GM21717 (cell line): ENCODE results near the gene NFASC.

Source experiments
- ATAC-seq: cut with Tn5 transposase; IDR thresholded peaks from one replicate; pipeline ENCODE4 v1.9.1; 2021; ENCODE audit warnings: mild to moderate bottlenecking, moderate library complexity; ENCODE audit not compliant: unreplicated experiment

NFASC gene

DNA sequence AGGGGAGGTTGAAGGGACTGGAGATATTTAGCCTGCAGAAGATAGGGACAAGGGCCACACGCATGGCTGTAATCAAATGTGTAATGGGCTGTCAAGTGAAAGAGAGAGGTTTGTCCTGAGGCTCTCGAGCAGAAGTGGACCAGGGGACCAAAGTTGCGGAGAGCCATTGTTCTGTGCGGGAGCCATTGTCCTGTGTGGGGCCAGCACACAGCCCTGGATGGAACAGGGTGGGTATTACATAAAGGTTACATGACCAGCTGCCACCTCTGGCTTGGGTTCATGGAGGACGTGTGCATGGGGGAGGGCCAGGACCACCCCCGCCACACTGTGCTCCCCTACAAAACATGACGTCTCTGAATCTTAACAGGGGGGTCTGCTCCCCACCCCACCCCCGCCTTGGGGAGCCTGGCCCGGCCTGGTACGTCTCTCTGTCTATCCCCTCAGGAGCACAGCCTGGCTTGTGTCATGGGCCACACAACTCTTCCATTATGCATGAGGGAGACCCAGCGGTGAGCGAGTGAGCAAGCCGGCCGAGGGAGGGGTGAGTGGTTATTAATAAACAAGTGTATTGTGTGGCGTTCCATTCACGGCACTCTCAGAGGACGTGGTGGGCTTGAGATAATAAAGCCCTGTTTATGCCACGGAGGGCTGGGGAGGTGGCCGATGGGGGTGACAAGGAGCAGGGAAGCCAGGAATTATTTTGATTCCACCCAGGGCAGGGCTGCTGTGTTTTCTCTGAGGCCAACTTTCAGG, at the start of gene NFASC:
Gene NFASC, plus strand, starts transcription at position 703 of the 753 bp plus-strand sequence. CDS start 73,454 bp downstream, outside the sequence.
- no peak for ATAC-seq

- ATAC-seq = no peak
Measured at GRCh38 chr1:204821476-204821875, 49.2 kb upstream of the NFASC start.

DNA sequence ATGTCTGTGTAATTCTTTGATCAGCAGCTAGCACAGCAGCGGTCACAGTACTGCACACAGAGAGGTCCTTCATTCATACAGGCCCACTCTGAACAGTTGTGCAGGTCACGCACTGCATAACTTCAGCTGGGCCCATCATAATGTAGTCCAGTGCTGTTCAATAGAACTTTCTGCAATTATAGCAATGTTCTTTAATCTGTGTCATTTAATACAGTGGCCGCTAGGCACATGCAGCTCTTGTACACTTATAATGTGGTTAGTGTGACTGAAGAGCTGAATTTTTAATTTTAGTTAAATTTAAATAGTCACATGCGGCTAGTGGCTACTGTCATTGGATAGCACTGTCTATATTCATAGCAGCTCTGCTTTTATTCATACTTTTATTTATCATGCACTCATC, 48.7 kb upstream of the NFASC start:
- ATAC-seq = no peak

GRCh38 chr1:204826970-204827369, 43.7 kb upstream of the NFASC start:
- no peak for ATAC-seq

DNA sequence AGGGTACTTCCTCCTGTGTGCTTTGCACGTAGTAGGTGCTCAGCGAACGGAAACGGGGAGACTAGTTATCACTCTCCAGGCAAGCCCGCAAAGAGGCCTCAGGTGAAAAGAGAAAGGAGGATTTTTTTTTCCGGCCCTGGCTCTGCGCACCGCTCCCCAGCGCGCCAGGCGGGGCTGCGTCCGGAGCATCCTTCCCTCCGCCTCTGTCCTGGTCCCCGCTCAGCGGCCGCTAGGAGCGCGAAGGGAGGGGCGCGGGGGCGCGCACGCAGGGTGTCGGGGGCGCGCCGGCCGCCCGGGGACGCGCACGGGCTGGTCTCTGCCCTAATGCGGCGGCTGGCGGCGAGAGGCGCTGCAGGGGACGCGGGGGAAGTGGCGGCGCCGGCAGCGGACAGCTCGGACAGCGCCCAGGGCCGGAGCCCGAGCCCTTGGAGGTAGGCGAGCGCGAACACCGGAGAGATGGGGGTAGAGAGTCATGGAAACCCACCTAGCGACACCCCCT, 42.3 kb upstream of the NFASC start:
- ATAC-seq = no peak

DNA sequence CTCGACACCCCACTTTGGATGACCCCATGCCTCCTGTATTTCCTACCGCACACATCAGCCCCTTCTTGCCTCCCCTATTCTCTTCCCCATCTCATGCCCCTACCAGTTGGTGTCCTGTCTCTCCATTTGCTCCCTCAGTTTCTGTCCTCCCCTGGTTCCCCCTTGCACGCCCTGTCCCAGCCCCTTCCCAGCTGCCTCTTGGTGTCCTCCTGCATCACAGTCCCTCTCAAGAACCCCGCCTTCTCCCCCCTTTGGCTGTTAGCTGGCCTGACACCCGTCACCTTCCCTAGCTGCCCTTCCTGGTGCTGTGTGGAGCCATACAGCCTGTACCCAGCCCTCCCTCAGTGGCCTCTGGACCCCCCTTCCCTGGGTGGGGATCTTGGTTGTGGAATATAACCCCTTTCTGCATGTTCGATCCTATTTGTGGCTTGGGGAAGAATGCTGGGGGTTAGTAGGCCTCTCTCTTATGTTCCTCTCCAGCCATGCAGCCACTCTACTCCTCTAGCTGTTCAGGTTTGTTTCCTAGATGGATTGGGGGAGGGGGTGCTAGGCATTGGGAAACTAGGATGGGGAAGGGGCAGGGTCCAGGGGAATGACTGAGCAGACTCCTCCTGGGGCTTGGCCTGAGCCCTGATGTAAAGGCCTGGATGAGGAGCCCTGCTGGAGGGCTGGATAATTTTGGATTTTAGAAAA, 41.4 kb upstream of the NFASC start:
- no peak for ATAC-seq

- no peak for ATAC-seq
Measured at GRCh38 chr1:204830747-204831146, 39.9 kb upstream of the NFASC start.

DNA sequence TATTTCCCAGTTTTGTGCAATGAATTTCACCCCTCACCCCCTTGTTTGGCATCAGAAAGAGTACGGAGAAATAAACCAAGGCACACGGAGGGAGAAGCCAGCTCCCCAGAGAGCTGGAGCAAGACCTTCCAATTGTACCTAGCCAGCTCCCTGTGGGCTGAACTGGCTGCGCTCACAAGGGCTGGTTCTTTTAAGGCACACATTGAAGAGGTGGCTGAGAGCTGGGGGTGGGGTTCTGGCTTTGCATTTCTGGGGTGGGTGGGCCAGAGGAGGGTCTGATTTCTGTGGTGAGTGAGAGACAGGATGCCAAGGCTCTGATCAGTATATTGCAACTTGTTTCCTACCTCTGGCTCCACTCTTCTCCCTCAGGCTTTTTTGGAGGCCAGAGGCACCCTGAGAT, 39.5 kb upstream of the NFASC start:
- no peak for ATAC-seq

GRCh38 chr1:204834336-204834735, 36.3 kb upstream of the NFASC start:
- no peak for ATAC-seq

DNA sequence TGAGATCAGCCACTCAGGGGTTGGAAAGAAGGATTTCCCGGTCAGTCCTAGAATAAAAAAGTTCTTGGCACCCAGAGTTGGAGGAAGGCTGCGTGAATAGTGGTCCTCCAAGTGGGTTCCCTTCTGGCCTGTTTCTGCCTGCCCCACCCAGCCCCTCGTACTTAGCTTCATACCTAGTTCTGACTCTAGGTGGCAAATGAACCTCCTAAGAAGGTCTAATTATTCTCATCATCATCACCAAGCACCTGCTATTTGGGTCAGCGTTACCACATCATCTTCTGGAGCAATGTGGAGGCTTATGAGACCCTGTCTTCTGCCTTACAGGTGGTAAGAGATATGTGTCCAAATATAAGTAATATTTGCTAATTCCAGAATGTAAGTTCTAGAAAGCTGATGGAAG, 35.9 kb upstream of the NFASC start:
- no peak for ATAC-seq

DNA sequence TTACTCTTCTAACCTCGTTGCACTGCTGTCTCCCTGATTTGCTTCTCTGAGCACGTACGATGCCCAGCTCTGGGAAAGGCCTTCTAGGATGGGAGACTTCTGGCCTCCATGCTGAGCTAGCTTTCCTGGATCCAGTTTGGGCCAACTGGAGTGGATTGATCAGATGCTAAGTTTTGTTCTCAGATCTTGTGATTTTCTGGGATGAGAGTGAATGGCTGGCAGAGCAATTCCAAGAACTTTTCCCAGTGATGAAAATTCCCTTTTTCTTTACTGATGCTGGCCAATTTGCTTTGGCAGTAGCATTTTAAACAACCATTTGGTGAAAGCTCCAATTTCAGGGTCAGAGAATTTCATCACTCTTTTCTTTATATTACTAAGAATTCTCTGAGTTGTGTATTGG, 34.9 kb upstream of the NFASC start:
- ATAC-seq = no peak

GRCh38 chr1:204836856-204837255, 33.8 kb upstream of the NFASC start:
- ATAC-seq = no peak

- no peak for ATAC-seq
Measured at GRCh38 chr1:204837440-204838084, 33.1 kb upstream of the NFASC start.

DNA sequence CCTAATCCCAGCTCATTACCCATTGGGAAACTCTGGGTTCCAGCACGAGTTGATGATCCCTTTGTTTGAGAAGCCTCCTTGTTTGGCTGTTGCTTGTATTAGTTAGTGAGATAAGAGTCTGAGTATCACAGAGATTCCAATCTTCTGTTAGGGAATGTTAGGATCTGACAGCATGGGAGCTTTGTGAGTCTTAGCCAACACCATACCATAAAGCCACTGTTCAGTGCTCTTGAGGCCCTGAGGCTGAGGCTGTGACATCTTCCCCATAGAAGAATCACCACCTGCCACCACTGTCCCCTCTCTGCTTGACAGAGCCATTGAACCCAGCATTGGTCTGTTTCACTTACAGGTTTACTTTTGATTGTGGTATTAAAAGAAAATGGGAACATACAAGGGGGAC, 29.3 kb upstream of the NFASC start:
- ATAC-seq = no peak

DNA sequence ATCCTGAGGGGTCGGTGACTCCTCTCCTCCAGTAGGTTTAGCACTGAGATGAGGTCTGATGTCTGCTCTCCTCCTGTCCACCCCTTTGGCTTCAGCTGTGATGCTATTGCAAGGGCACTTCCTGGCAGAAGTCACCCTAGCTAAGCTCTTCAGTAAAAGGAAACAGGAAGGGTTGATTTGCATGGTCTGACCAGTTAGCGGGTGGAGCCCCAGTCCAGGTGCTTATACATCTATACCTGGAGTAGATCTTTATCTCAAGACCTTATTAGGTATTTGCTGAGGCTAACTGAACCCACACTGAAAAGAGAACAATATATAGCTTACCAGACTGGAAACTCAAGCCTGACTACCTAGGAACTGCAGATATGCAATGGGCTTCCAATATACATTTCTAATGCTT, 28.9 kb upstream of the NFASC start:
- no peak for ATAC-seq

DNA sequence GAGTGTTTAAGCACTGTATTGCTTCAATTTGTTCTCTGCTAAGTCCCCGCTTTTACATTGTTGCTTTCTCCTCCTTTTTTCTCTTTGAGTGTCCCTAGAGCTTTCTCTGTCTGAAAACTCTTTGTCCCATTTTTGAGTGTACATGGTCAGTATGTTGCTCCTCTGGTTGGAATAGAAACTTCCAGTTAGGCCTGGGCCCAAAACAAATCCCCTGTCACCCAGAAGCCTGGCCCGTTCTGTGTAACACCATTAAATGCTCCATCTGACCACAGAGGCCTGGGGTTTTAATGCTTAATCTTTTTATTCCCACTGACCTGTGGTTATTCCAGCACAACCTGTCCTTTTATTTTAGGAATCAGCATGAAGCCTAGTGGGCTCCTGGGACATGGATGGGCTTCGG, 28.3 kb upstream of the NFASC start:
- no peak for ATAC-seq

- no peak for ATAC-seq
Measured at GRCh38 chr1:204842892-204843291, 27.8 kb upstream of the NFASC start.

DNA sequence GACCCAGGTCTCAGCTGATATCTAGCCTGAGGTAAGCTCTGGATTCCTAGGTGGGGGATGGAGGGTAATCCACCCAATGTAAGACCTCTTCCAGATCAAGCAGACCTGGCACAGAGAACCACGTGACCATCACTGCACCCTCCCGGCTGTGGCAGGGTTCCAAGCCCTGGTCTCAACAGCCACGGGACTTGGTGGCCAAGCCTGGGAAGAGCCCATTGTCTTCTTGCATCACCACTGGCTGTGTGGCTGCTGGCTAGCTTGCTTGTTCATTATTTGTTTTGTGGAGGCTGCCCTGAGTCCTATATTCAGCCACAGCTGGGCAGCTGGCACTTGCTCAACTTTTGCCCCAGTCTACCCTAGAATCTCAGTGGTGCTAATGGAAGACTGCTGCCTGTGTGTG, 24.1 kb upstream of the NFASC start:
- ATAC-seq = no peak

GRCh38 chr1:204848579-204848978, 22.1 kb upstream of the NFASC start:
- no peak for ATAC-seq

DNA sequence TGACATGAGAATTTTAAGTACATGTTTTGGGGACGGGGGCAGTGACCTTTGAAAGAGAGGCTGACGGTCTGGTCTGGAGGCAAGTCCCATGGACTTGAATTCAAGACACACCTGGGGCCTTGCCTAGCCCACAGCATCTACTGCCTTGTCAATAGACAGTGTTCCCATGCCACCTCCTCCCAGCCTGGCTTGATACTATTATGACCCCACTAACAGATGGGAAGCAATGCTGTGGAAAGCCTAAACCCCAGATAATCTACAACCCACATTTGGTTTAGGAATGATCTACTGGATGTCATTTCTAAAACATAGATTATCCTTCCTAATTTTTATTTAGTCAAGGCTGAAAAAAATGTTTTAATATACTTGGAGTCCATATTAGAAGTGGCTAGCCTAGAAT, 17.8 kb upstream of the NFASC start:
- ATAC-seq = no peak

DNA sequence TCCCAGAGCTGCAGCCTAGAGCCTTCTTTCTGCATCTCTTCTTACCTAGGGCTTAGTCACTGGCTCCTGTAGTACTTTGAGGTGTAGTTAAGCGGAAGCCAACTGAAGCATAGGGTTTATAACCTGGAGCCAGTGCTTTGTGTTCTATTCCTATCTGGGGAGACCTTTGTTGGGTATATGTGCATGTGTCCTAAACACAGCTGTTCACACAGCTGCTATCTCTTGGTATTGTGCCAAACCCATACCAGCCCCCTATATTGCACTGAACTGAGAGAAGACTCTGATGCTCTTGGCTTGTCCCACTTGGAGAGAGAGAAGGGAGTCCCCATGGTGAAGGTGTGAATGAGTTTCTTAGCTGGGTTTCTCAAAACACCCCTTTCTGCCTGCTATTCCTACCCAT, 17.2 kb upstream of the NFASC start:
- no peak for ATAC-seq

DNA sequence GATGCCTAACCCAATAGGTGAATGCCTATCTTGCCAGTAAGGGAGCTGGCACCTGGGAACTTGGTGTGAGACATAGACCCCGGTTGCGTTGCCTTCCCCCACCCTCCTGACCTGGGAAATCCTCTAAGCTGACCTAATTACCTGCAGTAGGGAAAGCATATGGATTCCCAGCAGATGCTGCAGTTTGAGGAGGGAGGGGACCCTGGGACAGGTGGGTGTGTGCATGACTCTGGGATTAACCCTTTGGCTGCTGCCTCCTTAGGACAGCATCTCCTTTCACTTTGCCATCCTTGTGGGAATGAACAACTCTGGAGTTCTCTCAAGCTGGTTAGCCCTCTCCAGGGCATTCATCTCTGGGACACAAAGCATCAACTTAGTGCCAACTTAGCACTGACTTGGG, 16.4 kb upstream of the NFASC start:
- no peak for ATAC-seq
